HG03565 (cell line): ENCODE results near the gene NLRX1.
"Not testable (repeated sequence)": the region's sequence is repeated elsewhere in the genome, so short reads cannot be mapped to it uniquely, and the experiment has no call there.

ENCODE experiments used
- ATAC-seq: cut with Tn5 transposase; IDR thresholded peaks from one replicate; pipeline ENCODE4 v1.9.1; 2021; ENCODE audit warnings: mild to moderate bottlenecking, moderate library complexity; ENCODE audit not compliant: unreplicated experiment

The NLRX1 gene

DNA sequence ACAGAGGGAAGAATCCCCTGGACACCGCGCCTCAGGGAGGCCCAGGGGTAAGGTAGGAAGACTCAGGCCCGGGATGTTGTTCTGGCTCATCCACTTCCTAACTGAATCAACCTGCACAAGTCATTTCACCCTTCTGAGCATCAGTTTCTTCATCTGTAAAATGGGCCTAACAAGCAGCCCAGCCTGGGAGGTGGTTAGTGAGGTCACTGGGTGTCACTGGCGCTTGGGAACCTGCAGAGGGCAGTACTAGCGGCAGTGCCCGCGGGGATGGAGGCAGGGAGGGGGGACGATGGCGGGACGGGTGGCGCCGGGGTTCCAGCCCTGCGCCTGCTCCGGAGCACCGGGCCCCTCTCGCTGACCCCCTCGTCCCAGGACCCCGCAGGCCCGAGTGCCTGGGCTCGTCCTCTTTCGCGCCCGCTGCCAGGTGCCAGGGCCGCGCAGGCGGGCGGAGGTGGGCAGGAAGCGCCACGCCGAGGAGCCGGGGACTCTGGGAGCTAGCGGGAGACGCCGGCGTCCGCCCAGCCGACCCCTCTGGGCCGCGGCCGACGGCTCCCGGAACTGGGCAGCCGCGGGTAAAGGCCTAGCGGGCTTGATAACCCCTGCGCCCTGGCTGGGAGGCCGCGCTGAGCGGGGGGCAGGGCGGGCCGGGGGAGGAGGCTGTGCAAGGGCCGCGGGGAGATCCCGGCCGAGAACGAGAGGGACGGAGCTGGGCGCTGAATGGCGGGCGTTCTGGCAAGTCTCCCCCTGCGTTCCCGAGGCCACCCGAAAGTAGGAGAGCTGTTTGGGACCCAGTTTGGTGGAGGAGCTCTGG, at the start of gene NLRX1:
Gene NLRX1, plus strand, starts transcription at position 255 of the 811 bp plus-strand sequence. CDS start 2,679 bp downstream, outside the sequence.
- peak; percentile 81 for ATAC-seq

GRCh38 chr11:119118946-119119345, 49.6 kb upstream of the NLRX1 start:
- no peak for ATAC-seq

DNA sequence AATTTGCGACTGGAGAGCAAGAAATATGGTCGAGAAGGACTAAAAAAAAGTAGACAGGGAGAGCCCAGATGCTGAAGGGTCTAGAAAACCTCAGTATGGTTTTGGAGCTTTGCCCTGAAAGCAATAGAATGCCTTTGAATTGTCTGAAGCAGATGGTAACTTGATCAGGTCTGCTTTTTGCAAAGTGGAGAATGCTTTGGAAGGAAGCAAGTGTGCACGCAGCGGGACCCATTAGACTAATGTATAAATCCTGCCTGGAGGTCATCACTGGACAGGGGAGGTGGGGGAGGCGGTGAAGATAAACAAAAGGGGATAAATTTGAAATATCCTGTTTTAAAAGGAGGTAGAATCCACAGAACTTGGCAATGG, 47.9 kb upstream of the NLRX1 start:
- no peak for ATAC-seq

GRCh38 chr11:119121008-119121810, 47.3 kb upstream of the NLRX1 start, which contains the start of gene HINFP:
Gene HINFP (plus strand): TSS chr11:119121580. CDS start chr11:119126945, 5,365 bp downstream.
- ATAC-seq = peak; percentile 93

- no peak for ATAC-seq
These were observed 46.8 kb upstream of the NLRX1 start for GRCh38 chr11:119121811-119122124.

GRCh38 chr11:119125821-119126220, 42.7 kb upstream of the NLRX1 start:
- ATAC-seq = no peak

- ATAC-seq = no peak
These were observed 41.8 kb upstream of the NLRX1 start for GRCh38 chr11:119126675-119127268.

DNA sequence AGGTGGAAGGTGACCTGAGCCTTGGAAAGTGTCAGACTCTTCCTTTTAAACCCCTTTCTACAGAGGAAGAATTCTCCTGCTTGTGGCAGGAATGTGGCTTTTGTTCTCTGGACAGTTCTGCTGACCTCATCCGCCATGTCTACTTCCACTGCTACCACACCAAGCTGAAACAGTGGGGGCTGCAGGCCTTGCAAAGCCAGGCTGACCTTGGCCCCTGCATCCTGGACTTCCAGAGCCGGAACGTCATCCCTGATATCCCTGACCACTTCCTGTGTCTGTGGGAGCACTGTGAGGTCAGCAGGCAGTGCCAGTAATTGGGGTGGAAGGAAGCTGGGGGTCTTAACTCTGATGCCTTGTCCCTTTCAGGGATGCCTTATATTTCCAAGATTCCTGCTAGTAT, 37.9 kb upstream of the NLRX1 start:
- no peak for ATAC-seq

DNA sequence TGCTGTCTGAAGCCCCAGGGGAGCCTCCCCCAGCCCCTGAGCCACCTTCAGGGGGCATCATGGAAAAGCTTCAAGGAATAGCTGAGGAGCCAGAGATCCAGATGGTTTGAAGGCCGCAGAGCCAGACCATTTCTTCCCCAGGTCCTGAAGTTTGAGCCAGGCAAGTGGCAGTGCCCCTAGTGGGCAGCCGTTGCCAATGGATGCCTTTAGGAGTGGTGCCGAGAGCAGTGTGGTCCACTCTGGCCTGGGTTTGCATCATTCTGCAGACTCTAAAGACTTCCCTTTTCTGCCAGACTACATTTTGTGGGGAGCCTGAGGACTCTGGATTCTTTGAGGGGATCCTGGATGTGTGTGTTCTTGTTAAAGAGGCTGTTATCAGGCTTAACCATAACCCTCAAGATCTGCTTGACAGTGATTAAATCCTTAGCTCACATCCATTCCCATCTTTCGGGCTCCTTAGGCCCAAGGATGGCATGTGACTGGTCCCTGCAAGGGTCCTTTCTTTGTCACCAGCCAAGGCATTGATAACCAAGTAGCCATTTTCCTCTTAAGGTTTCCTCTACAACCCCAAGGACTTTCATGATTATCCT, 34.0 kb upstream of the NLRX1 start:
- no peak for ATAC-seq

DNA sequence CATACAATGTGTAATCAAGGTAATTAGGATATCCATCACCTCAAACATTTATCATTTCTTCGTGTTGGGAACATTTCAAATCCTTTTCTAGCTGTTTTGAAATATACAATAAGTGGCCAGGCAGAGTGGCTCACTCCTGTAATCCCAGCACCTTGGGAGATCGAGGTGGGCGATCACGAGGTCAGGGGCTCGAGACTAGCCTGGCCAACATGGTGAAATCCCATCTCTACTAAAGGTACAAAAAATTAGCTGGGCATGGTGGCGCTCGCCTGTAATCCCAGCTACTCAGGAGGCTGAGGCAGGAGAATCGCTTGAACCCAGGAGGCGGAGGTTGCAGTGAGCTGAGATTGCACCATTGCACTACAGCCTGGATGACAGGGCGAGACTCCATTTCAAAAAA, 29.2 kb upstream of the NLRX1 start:
- ATAC-seq = not testable (repeated sequence)

GRCh38 chr11:119144825-119145486, 23.6 kb upstream of the NLRX1 start:
- no peak for ATAC-seq

DNA sequence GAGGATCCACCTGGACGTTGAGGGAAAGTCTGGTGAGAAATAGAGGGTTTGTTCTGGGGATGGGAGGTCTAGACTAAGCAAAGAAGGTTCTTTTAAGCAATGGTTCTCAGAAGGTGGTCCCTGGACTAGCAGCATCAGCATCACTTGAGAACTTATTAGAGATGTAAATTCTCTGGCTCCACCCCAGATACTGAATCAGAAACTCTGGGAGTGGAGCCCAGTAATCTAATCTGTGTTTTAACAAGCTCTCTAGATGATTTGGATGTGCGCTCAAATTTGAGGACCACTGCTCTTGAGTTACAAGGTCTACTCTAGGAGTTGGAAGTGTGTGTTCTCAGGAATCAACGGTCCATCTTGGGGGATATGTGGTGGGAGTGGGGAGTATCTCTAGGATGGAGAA, 23.0 kb upstream of the NLRX1 start:
- ATAC-seq = no peak

DNA sequence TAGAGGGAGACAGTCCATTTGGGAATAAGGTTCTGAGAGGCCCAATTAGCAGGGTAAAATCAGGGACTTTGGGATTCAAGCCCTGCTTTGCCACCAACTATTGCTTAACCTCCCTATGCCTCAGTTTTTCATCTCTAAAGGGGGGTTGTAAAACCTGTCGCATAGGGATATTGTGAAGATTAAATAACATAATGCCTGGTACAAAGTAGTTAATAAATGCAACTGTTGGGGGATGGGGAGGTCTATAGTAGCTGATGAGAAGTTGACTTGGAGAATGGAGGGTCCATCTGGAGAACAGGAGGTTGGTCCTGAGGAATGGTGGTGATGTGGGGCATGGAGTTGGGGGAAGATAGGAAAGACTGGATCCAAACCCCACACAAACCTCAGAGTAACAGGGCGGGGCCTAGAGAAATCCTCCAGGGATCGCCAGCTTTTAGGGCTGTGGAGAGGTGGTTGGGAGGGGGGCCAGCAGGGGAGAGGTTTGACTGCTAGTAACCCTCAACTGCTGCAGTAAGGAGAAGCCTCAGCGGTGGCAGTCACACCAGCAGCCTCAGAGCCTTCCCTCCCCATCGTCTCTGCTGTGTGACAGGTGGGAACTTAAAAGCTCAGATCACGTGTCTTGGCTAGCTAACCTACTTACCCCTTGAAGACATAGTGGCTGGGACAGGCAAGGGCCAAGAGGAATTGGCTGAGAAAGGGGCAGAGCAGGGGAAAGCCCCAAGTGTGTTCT, 20.8 kb upstream of the NLRX1 start:
- ATAC-seq = no peak

- ATAC-seq = no peak
These were observed 19.9 kb upstream of the NLRX1 start for GRCh38 chr11:119148720-119149017.

- no peak for ATAC-seq
These were observed 19.3 kb upstream of the NLRX1 start, which contains the start of gene ABCG4 for GRCh38 chr11:119149018-119149785. Gene ABCG4 (plus strand): TSS chr11:119149052. CDS start chr11:119149966, 914 bp downstream.

DNA sequence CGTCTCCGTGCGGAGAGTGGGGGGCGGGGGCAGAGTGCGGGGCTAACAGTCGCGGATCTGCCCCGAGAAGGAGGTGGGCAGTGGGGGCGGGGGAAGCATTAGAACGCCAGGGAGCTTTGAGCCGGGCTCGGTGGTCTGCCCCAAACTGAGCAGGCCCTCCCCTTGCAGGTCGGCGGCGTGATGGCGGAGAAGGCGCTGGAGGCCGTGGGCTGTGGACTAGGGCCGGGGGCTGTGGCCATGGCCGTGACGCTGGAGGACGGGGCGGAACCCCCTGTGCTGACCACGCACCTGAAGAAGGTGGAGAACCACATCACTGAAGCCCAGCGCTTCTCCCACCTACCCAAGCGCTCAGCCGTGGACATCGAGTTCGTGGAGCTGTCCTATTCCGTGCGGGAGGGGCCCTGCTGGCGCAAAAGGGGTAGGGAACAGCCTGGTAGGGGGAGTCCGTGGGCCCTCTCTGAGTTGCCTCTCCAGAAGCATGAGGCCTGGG, 18.7 kb upstream of the NLRX1 start:
- ATAC-seq = no peak

DNA sequence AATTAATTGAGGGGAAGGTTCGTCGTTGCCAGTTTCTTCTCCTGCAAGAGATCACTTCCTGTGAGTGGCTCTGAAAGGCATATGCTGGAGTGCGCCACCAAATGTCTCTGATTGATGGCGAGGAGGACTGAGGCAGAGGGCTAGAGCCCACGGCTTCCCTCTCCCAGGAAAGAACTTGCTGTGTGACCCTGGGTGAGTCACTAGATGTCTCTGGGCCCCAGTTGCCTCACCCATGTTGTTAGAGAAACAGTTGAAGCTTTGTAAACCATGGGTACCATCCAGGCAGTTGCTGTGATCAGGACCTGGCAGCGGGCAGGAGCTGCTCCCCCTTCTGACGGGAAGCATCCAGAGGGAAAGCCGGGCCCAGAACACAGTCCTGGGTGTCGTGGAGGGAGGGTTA, 16.5 kb upstream of the NLRX1 start:
- no peak for ATAC-seq

DNA sequence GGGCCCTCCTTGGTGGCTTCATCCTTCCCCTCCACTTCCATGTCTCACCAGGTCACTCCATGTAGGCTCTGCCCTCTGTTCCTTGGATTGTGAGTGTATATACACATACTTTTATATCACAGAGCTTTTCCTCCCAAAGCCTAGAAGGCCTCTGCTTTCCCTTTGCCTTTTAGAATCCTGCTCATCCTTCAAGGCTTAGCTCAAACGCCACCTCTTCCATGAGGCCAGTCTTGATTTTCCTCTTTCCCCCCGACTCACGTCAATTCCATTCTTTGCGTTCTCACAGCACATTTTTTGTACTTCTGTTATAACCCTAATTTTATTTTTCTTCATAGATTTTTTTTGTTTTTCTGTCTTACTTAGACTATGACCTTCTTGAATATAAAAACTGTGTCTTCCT, 15.9 kb upstream of the NLRX1 start:
- no peak for ATAC-seq

DNA sequence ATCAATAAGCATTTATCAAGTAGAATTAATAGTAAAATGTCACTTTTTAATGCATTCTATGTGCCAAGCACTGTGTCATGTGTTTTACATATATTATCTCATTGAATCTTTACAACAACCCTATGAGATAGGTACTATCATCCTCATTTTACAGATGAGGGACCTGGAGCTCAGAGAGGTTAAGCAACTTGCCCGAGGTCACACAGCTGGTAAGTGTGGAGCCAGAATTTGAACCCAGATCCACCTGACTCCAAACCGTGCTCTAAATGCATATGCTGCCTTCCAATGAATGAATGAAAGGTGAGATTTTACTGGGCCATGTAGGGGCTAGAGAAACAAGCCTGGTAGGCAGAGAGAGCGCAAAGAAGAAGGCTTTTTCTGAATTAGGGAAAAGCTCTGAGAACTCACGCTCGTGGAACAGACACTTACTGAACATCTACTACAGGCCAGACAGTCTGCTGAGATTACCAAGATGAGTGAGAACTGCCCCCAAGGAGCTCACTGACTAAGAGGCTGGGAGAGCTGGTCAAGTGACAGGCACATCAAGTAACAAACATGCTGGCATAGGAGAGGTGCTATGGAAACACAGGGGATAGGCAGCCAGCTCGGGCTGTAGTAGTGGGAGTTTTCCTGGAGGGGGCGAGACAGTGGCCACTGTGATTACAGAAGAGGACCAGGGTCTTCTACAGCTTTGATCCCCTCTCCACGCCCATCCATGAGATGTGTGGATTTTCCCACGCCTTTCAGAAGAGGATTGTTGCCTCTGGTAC, 15.3 kb upstream of the NLRX1 start:
- ATAC-seq = no peak
